ENCODE data around the gene MTMR2.

Gene MTMR2

GRCh38 chr11:95917193-95918036 is 6.5 kb downstream of the MTMR2 start:
- DNase-seq, result no peak

DNA sequence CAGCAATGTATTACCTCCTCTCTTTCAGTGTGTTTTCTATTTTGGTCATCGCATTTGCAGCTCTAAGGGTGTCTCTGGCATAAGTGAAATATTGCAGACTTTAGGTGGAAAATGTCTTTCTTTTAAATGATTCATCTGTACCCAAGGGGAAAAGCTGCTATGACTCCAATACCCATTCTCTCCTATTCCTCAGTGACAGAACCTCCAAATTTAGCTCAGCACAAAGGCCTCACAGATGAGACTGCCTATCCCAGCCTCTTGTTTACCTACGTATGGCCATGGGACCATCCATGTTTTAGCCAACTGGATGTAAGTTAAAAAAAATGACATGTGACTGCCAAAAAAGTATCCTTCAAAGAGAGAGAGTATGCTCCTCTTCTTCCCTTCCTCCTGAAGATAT is 7.9 kb downstream of the MTMR2 start:
- peak; percentile 10 for DNase-seq

GRCh38 chr11:95915051-95915450 is 8.9 kb downstream of the MTMR2 start:
- no peak for DNase-seq

GRCh38 chr11:95913830-95914615 is 9.9 kb downstream of the MTMR2 start:
- DNase-seq, result no peak

DNA sequence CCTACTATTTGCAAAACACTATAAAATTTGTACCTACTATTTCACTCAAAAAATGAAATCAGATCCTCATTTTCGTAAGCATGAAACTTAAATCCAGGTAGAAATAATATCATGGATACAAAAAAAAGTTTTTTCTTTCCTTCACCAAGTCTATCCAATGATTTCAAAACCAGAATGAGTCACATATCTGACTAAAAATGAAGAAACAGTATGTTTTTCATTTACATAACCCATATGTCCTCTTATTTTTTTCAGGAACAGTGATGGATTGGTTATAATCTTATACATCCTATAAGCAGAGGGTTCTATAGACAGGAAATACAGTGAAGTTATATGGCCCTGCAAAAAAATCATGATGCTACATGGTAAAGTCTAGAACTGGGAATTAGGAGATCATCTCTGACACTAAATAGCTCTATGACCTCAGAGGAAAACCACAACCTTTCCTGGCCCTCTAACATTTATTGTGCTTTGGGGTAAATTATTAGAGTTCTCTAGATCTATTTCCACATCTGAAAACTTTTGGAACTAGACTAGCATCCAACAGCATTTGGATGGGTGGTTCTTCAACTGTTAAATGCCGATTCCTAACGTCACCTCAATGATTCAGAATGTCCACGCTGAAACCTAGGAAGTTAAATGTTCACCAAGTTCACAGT is 10.9 kb downstream of the MTMR2 start:
- no peak for DNase-seq

GRCh38 chr11:95911369-95911759 is 12.5 kb downstream of the MTMR2 start:
- no peak for DNase-seq

- no peak for DNase-seq
Observed at GRCh38 chr11:95910638-95911368, 13.1 kb downstream of the MTMR2 start.

GRCh38 chr11:95908826-95909225 is 15.1 kb downstream of the MTMR2 start:
- no peak for DNase-seq

- DNase-seq, result no peak
Observed at GRCh38 chr11:95907476-95907875, 16.4 kb downstream of the MTMR2 start.

GRCh38 chr11:95904009-95904650 is 19.8 kb downstream of the MTMR2 start:
- DNase-seq, result no peak

GRCh38 chr11:95898782-95899181 is 25.1 kb downstream of the MTMR2 start:
- no peak for DNase-seq

- DNase-seq, result no peak
Observed at GRCh38 chr11:95897731-95898130, 26.2 kb downstream of the MTMR2 start.

- DNase-seq, result no peak
Observed at GRCh38 chr11:95895815-95896214, 28.1 kb downstream of the MTMR2 start.

DNA sequence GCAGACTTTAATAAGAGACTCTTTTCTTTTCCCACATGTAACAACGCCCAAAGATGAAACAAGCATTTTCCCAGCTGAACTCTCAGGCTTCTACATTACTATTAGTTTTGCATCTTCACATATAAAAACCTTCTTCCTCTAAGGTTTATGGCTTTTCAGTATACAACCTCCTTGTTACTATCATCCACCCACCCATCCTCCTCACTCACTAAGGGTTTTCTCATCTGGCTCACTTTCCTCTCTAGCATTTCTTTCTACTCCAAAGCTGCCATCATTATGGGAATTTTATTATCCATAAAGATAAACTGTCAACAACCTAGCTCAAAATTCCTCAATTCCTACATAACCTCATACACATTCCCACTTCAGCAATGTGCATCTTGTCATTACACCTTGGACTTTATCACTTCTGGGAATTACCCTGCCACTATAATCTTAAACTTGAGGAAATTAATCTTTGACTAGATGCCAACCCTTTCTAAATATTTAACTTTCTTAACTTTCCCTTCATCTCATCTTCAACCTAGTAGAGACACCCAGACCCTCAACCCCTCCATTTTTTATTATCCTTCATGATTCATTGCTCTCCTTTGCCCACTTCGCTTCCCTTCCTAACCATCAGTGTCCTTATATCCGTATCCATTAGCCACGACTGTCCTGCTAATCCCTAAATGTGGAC is 30.9 kb downstream of the MTMR2 start:
- DNase-seq, result no peak

DNA sequence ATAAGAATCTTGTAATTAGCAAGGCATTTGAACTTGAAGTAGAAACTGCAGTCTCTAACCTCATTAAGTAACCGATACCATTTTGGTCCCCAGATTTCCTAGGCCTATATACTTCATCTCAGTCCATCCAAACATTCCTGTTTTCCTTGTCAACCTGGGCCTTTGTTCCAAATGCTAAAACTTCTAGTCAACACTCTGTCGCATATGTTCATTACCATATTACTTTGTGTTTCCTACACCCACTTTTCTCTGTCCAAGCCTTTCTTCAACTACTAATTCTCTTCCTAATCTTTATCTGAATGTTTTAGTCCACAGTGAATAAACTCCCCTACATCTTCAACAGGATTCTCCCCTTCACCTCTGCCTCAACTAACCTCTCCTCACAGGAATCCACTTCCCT is 31.4 kb downstream of the MTMR2 start:
- DNase-seq, result no peak

GRCh38 chr11:95891423-95892170 is 32.3 kb downstream of the MTMR2 start:
- DNase-seq, result no peak

- DNase-seq, result no peak
Observed at GRCh38 chr11:95888852-95889251, 35.1 kb downstream of the MTMR2 start.

GRCh38 chr11:95888439-95888838 is 35.5 kb downstream of the MTMR2 start:
- no peak for DNase-seq

- no peak for DNase-seq
Observed at GRCh38 chr11:95886462-95886861, 37.4 kb downstream of the MTMR2 start.

GRCh38 chr11:95884802-95885201 is 39.1 kb downstream of the MTMR2 start:
- DNase-seq, result no peak

DNA sequence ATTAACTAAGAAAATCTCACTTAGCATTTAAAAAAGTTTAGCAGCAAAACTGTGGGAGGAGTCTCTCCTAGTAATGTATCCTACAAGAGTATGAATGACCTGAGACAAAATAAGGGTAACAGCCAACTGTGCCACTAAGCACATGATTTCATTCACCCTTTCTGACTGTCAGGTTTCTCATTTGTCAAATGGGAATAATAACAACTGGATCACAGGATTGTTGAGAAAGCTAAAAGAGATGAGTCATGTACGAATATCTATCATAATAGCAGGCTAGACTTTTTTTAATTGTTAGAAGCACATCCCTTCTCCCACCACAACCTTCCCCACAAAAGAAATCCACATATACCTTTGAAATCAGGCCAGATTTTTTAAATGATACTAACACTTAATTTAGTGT is 39.5 kb downstream of the MTMR2 start:
- DNase-seq, result no peak
